GM18907 (cell line): ENCODE results near the gene BTNL8.
"Not testable (repeated sequence)": the region's sequence is repeated elsewhere in the genome, so short reads cannot be mapped to it uniquely, and the experiment has no call there.

Source experiments
- ATAC-seq: cut with Tn5 transposase; IDR thresholded peaks from one replicate; pipeline ENCODE4 v1.9.1; 2021; ENCODE audit warnings: mild to moderate bottlenecking, moderate library complexity; ENCODE audit not compliant: unreplicated experiment

BTNL8 gene

GRCh38 chr5:180874804-180875582, 24.0 kb upstream of the BTNL8 start:
- no peak for ATAC-seq

- no peak for ATAC-seq
Measured at GRCh38 chr5:180875860-180876426, 23.0 kb upstream of the BTNL8 start.

- ATAC-seq, result not testable (repeated sequence)
Measured at GRCh38 chr5:180885845-180886529, 13.0 kb upstream of the BTNL8 start.

- no peak for ATAC-seq
Measured at GRCh38 chr5:180889381-180889780, 9.6 kb upstream of the BTNL8 start.

- ATAC-seq, result not testable (repeated sequence)
Measured at GRCh38 chr5:180895330-180895729, 3.6 kb upstream of the BTNL8 start.

GRCh38 chr5:180900178-180900577, 1.2 kb downstream of the BTNL8 start:
- ATAC-seq, result no peak

GRCh38 chr5:180901319-180902009, 2.5 kb downstream of the BTNL8 start:
- ATAC-seq, result no peak

GRCh38 chr5:180908400-180908799, 9.4 kb downstream of the BTNL8 start:
- ATAC-seq, result no peak

GRCh38 chr5:180908998-180909731, 10.2 kb downstream of the BTNL8 start:
- no peak for ATAC-seq

GRCh38 chr5:180909782-180910181, 10.8 kb downstream of the BTNL8 start:
- ATAC-seq, result no peak

- ATAC-seq, result no peak
Measured at GRCh38 chr5:180910182-180910581, 11.2 kb downstream of the BTNL8 start.

- ATAC-seq, result no peak
Measured at GRCh38 chr5:180910735-180911134, 11.8 kb downstream of the BTNL8 start.

- no peak for ATAC-seq
Measured at GRCh38 chr5:180914646-180915045, 15.7 kb downstream of the BTNL8 start.

- no peak for ATAC-seq
Measured at GRCh38 chr5:180915924-180916323, 17.0 kb downstream of the BTNL8 start.

- ATAC-seq, result no peak
Measured at GRCh38 chr5:180918380-180918779, 19.4 kb downstream of the BTNL8 start.

- ATAC-seq, result no peak
Measured at GRCh38 chr5:180920710-180921109, 21.8 kb downstream of the BTNL8 start.

- no peak for ATAC-seq
Measured at GRCh38 chr5:180922932-180923331, 24.0 kb downstream of the BTNL8 start.

- ATAC-seq, result no peak
Measured at GRCh38 chr5:180932660-180933059, 33.7 kb downstream of the BTNL8 start.

GRCh38 chr5:180935203-180935602, 36.2 kb downstream of the BTNL8 start:
- ATAC-seq, result no peak

- no peak for ATAC-seq
Measured at GRCh38 chr5:180938294-180938693, 39.3 kb downstream of the BTNL8 start.
